Loucy (cell line): ENCODE results near the gene NTN4.

Source experiments
- H2AFZ ChIP-seq: fragments of 200-600 bp; sonication (generic); 2 replicates; pipeline ENCODE4 v1.6.0; 2016; ENCODE audit warnings: antibody characterized with exemption, mild to moderate bottlenecking, low read length, moderate library complexity
- H3F3A ChIP-seq: fragments of 200-600 bp; 2 replicates; pipeline ENCODE4 v1.6.0; 2016; ENCODE audit warnings: antibody characterized with exemption, low read depth, mild to moderate bottlenecking
- H3K27me3 ChIP-seq: fragments of 200-600 bp; sonication (generic); 2 replicates; pipeline ENCODE4 v1.6.1; 2014; ENCODE audit warnings: low read length, mild to moderate bottlenecking; ENCODE audit not compliant: insufficient read depth, poor library complexity, severe bottlenecking
- H3K36me3 ChIP-seq: fragments of 200-600 bp; sonication (generic); 2 replicates; pipeline ENCODE4 v1.6.1; 2016; ENCODE audit warnings: low read length; ENCODE audit not compliant: insufficient read depth
- H3K4me1 ChIP-seq: fragments of 200-600 bp; sonication (generic); 2 replicates; pipeline ENCODE4 v1.5.1; 2014; ENCODE audit warnings: low read length, mild to moderate bottlenecking; ENCODE audit not compliant: insufficient read depth, poor library complexity, severe bottlenecking
- H3K4me2 ChIP-seq: fragments of 200-600 bp; sonication (generic); 2 replicates; pipeline ENCODE4 v1.6.0; 2014; ENCODE audit warnings: antibody characterized with exemption, low read length, low read depth, mild to moderate bottlenecking; ENCODE audit not compliant: poor library complexity, severe bottlenecking
- H3K4me3 ChIP-seq: fragments of 200-600 bp; sonication (generic); 2 replicates; pipeline ENCODE4 v1.5.1; 2014; ENCODE audit warnings: low read length, mild to moderate bottlenecking, mixed read lengths; ENCODE audit not compliant: poor library complexity, severe bottlenecking
- H3K79me2 ChIP-seq: fragments of 200-600 bp; sonication (generic); 2 replicates; pipeline ENCODE4 v1.6.1; 2014; ENCODE audit warnings: low read length; ENCODE audit not compliant: insufficient read depth
- H3K9ac ChIP-seq: fragments of 200-600 bp; sonication (generic); 2 replicates; pipeline ENCODE4 v1.6.0; 2014; ENCODE audit warnings: mild to moderate bottlenecking, low read depth, low read length, moderate library complexity; ENCODE audit not compliant: poor library complexity, severe bottlenecking
- H3K9me2 ChIP-seq: fragments of 200-600 bp; sonication (generic); replicated peaks from 2 replicates; pipeline ENCODE4 v1.6.1; 2016; ENCODE audit warnings: low read depth, low read length, mixed read lengths
- H3K9me3 ChIP-seq: fragments of 200-600 bp; sonication (generic); 2 replicates; pipeline ENCODE4 v1.6.1; 2014; ENCODE audit warnings: mild to moderate bottlenecking, antibody characterized with exemption, low read length, low read depth; ENCODE audit not compliant: insufficient read depth
- H4K20me1 ChIP-seq: fragments of 200-600 bp; sonication (generic); 2 replicates; pipeline ENCODE4 v1.6.0; 2014; ENCODE audit warnings: antibody characterized with exemption, low read length, mild to moderate bottlenecking; ENCODE audit not compliant: insufficient read depth, poor library complexity, severe bottlenecking
- EZH2phosphoT487 ChIP-seq: fragments of 200-600 bp; IDR thresholded peaks from 2 replicates; pipeline ENCODE4 v1.6.1; 2018; ENCODE audit warnings: antibody characterized with exemption, mild to moderate bottlenecking, moderate library complexity, borderline replicate concordance
- TF ChIP-seq, protein P1 (sequence below): fragments of 200-600 bp; sonication (generic); conservative IDR thresholded peaks from 2 replicates; pipeline ENCODE4 v1.5.1; 2014; ENCODE audit warnings: mild to moderate bottlenecking, antibody characterized with exemption, low read length

NTN4 gene

DNA sequence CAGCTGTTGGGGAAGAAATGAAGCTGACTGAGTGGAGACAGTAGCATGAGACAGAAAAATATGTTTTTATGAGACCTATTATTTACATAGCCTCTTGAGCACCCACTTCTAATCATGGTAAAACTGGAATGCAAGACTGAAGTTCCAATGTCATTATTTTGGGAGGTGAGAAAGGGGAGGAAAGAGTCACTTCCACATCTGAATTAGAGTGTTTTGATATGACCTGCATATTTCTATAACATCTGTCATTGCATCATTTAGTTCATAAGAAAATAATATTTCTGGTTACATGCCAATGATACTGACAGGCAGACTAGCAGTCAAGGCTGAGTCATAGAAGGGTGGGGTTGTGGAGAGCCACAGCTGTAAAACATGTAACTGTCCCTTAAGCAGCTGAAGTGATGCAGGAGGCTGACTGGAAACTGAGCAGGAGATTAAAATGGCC, 26.7 kb downstream of the NTN4 start:
- Histone ChIP-seq H3K4me1 (no peaks in the 10 kb centered on the region), H4K20me1 (no peaks in the 10 kb centered on the region), H3K27me3 (peaks cover 5% of the 10 kb centered on the region), H3K9ac (no peak overlapping the region), H3F3A (no peaks in the 10 kb centered on the region), H3K9me3 (no peaks in the 10 kb centered on the region), H3K4me2 (no peak overlapping the region), H3K4me3 (no peak overlapping the region), H3K36me3 (no peaks in the 10 kb centered on the region), H2AFZ (no peak overlapping the region), H3K9me2 (no peaks in the 10 kb centered on the region), H3K79me2 (no peaks in the 10 kb centered on the region)
- TF ChIP-seq, protein P1, sequence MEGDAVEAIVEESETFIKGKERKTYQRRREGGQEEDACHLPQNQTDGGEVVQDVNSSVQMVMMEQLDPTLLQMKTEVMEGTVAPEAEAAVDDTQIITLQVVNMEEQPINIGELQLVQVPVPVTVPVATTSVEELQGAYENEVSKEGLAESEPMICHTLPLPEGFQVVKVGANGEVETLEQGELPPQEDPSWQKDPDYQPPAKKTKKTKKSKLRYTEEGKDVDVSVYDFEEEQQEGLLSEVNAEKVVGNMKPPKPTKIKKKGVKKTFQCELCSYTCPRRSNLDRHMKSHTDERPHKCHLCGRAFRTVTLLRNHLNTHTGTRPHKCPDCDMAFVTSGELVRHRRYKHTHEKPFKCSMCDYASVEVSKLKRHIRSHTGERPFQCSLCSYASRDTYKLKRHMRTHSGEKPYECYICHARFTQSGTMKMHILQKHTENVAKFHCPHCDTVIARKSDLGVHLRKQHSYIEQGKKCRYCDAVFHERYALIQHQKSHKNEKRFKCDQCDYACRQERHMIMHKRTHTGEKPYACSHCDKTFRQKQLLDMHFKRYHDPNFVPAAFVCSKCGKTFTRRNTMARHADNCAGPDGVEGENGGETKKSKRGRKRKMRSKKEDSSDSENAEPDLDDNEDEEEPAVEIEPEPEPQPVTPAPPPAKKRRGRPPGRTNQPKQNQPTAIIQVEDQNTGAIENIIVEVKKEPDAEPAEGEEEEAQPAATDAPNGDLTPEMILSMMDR, result no peak
- TF ChIP-seq EZH2phosphoT487, result no peak

DNA sequence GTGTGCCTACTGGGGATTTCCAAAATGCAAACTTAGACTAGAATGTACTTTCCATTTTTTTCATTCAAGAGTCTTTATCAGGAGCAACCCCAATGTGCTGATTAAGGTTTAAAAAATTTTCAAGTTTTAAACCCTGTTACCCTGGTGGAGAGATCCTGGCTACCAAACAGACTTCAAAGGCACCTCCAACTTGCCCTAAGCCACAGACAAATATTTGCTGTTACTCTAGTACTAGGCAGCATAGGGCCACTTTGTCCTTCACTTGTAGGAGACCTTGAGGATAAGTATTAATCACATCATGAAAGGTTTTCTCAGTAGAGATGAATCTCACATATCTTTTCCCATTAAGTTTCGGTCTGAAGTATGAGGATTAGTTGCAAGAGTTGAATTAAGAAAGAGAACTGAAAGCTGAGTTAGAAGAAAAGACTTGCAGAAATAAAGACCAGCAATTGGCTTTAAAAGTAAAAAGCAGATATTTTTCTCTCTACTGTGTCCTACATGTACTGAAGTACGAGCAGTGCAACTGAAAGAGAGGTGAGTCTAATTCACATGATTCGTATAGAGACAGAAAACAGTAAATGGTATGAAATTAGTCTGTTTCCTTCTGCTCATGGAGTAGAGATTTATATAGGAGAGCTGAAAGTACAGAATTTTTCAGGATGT, 28.3 kb downstream of the NTN4 start:
- Histone ChIP-seq H3F3A (no peaks in the 10 kb centered on the region), H3K27me3 (peaks cover under 1% of the 10 kb centered on the region), H4K20me1 (no peaks in the 10 kb centered on the region), H3K4me2 (no peak overlapping the region), H3K9ac (no peak overlapping the region), H3K4me1 (no peaks in the 10 kb centered on the region), H3K36me3 (no peaks in the 10 kb centered on the region), H3K4me3 (no peak overlapping the region), H2AFZ (no peak overlapping the region), H3K9me3 (no peaks in the 10 kb centered on the region), H3K9me2 (no peaks in the 10 kb centered on the region), H3K79me2 (no peaks in the 10 kb centered on the region)
- TF ChIP-seq EZH2phosphoT487, result no peak
- TF ChIP-seq, protein P1, result no peak

DNA sequence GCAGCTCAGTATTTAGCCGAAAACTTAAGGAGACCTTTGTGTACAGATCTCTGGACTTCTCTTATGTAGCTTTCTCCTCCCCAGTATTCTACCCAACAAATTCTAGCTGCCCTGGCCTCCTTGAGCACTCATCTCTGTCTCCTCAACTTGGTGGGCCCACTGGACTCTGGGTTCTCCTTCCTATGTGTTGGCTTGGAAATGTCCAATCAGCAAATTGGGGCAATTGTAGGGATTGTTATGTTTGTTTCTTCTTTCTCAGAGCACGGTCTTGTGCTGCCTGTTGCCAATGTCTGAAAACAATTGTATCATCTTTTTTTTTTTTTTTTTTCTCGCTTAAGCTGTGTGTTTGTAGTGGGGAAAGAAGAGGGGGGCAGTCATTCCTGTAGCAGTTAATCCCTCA, 30.2 kb downstream of the NTN4 start:
- no peaks in the 10 kb centered on the region for H3K27me3 ChIP-seq

More for the DNA sequence above, 30.2 kb downstream of the NTN4 start:
- Histone ChIP-seq H3K36me3 (no peaks in the 10 kb centered on the region), H3K9me2 (no peaks in the 10 kb centered on the region), H2AFZ (no peak overlapping the region), H3K4me3 (no peak overlapping the region), H3K9ac (no peak overlapping the region), H3F3A (no peaks in the 10 kb centered on the region), H3K79me2 (no peaks in the 10 kb centered on the region), H3K9me3 (no peaks in the 10 kb centered on the region), H3K4me1 (no peaks in the 10 kb centered on the region), H3K4me2 (no peak overlapping the region), H4K20me1 (no peaks in the 10 kb centered on the region)
- TF ChIP-seq, protein P1, result no peak
- no peak for TF ChIP-seq EZH2phosphoT487
